Neural crest cell (in vitro differentiated cells): Measurements from ENCODE around the gene ZNF469. TPM values are rescaled to one million over a fixed set of nuclear protein-coding genes. Genes with fewer than 3 reads are reported as not detected.
A peak's percentile ranks its signal among the peaks of the same experiment; 100 is the strongest.

Experiments
- DNase-seq: peaks from one replicate; pipeline ENCODE4 v3.0.0; 2021; ENCODE audit warnings: low read depth, mixed read lengths, low spot score
- H3K27ac Mint-ChIP-seq: one replicate; pipeline ENCODE4 v1.8.0; 2021; ENCODE audit warnings: mild to moderate bottlenecking, mixed read lengths; ENCODE audit not compliant: unreplicated experiment
- H3K27me3 Mint-ChIP-seq: 2 replicates; pipeline ENCODE4 v1.8.0; 2021; ENCODE audit warnings: low read depth, mild to moderate bottlenecking, mixed read lengths
- H3K36me3 Mint-ChIP-seq: 2 replicates; pipeline ENCODE4 v1.8.0; 2021; ENCODE audit warnings: low read depth, mild to moderate bottlenecking, mixed read lengths
- H3K4me1 Mint-ChIP-seq: 2 replicates; pipeline ENCODE4 v1.8.0; 2021; ENCODE audit warnings: mixed read lengths
- H3K4me3 Mint-ChIP-seq: one replicate; pipeline ENCODE4 v1.8.0; 2021; ENCODE audit warnings: mild to moderate bottlenecking, mixed read lengths
- H3K9me3 Mint-ChIP-seq: 2 replicates; pipeline ENCODE4 v1.8.0; 2021; ENCODE audit warnings: mixed read lengths
- CTCF ChIP-seq: fragments of 200-600 bp; sonication (generic); conservative IDR thresholded peaks from 2 replicates; pipeline ENCODE4 v1.5.0; 2021; ENCODE audit warnings: antibody characterized with exemption, mild to moderate bottlenecking
- long read RNA-seq: library from polyadenylated mRNA; unstranded; transcript quantifications from one replicate; pipeline ENCODE4 v2.0.0, GENCODE V29; 2020
- total RNA-seq: library from RNA; stranded (reverse); gene quantifications from 2 replicates; pipeline ENCODE4 v1.2.1, GENCODE V29; 2021

The ZNF469 gene
- 0.52 and 0.58 TPM in 2 replicates for total RNA-seq
- long read RNA-seq: 0 reads

- TF ChIP-seq CTCF: no peak
- Mint-ChIP-seq H3K27me3 (peaks cover 29% of the 10 kb centered on the region), H3K9me3 (no peaks in the 10 kb centered on the region), H3K4me3 (peak within 1 kb of the TSS; percentile 78), H3K36me3 (no peaks in the 10 kb centered on the region), H3K27ac (no peak within 1 kb of the TSS), H3K4me1 (peaks cover 10% of the 10 kb centered on the region)
- no peak for DNase-seq
Measured at GRCh38 chr16:88382491-88383400, at the start of gene ZNF469. Gene ZNF469 (plus strand): TSS chr16:88382959. CDS start chr16:88427471, 44,512 bp downstream.

GRCh38 chr16:88333848-88334777 lies 48.6 kb upstream of the ZNF469 start:
- peaks cover 4% of the 10 kb centered on the region for H3K9me3 Mint-ChIP-seq
- H3K27ac Mint-ChIP-seq: peak overlapping the region; percentile 76
- no peaks in the 10 kb centered on the region for H3K27me3 Mint-ChIP-seq
- no peak for TF ChIP-seq CTCF
- no peaks in the 10 kb centered on the region for H3K4me1 Mint-ChIP-seq
- no peak for DNase-seq
- no peaks in the 10 kb centered on the region for H3K36me3 Mint-ChIP-seq
- no peak overlapping the region for H3K4me3 Mint-ChIP-seq

GRCh38 chr16:88334778-88335720 lies 47.7 kb upstream of the ZNF469 start:
- H3K4me3 Mint-ChIP-seq: no peak overlapping the region
- DNase-seq: no peak
- peaks cover 4% of the 10 kb centered on the region for H3K9me3 Mint-ChIP-seq
- peak overlapping the region; percentile 76 for H3K27ac Mint-ChIP-seq
- TF ChIP-seq CTCF: no peak
- no peaks in the 10 kb centered on the region for H3K4me1 Mint-ChIP-seq
- no peaks in the 10 kb centered on the region for H3K36me3 Mint-ChIP-seq
- H3K27me3 Mint-ChIP-seq: no peaks in the 10 kb centered on the region

GRCh38 chr16:88337021-88337420 lies 45.7 kb upstream of the ZNF469 start:
- H3K4me3 Mint-ChIP-seq: no peak overlapping the region

More at GRCh38 chr16:88337021-88337420, 45.7 kb upstream of the ZNF469 start:
- Mint-ChIP-seq H3K9me3 (peaks cover 4% of the 10 kb centered on the region), H3K27me3 (no peaks in the 10 kb centered on the region), H3K36me3 (no peaks in the 10 kb centered on the region), H3K27ac (no peak overlapping the region), H3K4me1 (no peaks in the 10 kb centered on the region)
- no peak for TF ChIP-seq CTCF
- DNase-seq: no peak
